ENCODE results near the gene BSPRY.

DNA sequence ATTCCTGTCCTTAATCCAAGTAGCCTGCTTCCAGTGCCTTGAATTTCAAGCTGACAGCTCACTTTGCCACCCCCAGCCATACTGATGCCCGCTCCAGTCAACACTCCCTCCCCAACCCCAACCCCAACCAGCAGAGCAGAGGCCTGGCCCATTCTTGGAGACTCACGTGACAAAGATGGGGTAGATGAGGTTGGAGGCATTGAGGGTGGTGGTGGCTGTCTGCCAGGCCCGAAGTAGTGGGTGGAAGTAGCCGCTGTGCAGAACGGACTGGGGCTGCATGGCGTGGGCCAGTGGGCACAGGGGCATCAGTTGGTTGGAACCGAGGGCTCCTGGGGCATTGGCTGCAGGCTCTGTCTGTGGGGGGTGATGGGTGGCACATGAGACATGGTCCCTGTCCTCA is 43.9 kb downstream of the BSPRY start:
- TF ChIP-seq CTCF (IDR thresholded peaks at IDR 0.05) (no peak), POLR2A (IDR thresholded peaks at IDR 0.05) (no peak), POLR2AphosphoS5 (IDR thresholded peaks at IDR 0.05) (no peak), EP300 (IDR thresholded peaks at IDR 0.05) (no peak)
